Panc1 (cell line): ENCODE results near the gene OTUD4. TPM values are rescaled to one million over a fixed set of nuclear protein-coding genes. Genes with fewer than 3 reads are reported as not detected.

ENCODE experiments used
- ATAC-seq: fragments of 200-7000 bp; cut with Tn5 transposase; 2 replicates; pipeline ENCODE4 v1.9.1; 2020; ENCODE audit warnings: mild to moderate bottlenecking, moderate library complexity
- BruUV-seq: library from RNA; stranded (reverse); fragments of 400-500 nt; replicated peaks from 2 replicates; lab custom pipeline; 2021; lab: Mats Ljungman, UMichigan
- CTCF ChIA-PET: fragments of 300-600 bp; sonication (Branson Sonifier 250); formaldehyde crosslinking; loops from one replicate; lab custom pipeline; 2022; ENCODE audit warnings: antibody characterized with exemption; lab: Charles Lee
- POLR2A ChIA-PET: fragments of 300-600 bp; sonication (Branson Sonifier 250); formaldehyde crosslinking; loops from one replicate; lab custom pipeline; 2022; ENCODE audit warnings: antibody characterized with exemption; lab: Charles Lee
- DNase-seq: peaks from one replicate; pipeline ENCODE4 v3.0.0-alpha.2; 2010; ENCODE audit warnings: low read depth, low spot score
- H3K27ac ChIP-seq: 2 replicates; pipeline ENCODE4 v1.5.1; 2011; ENCODE audit warnings: mild to moderate bottlenecking, low read length, inconsistent platforms
- H3K27me3 ChIP-seq: fragments of 200-500 bp; sonication (Bioruptor generic); 2 replicates; pipeline ENCODE4 v1.6.0; 2014; ENCODE audit warnings: low read length, inconsistent platforms; ENCODE audit not compliant: control insufficient read depth, insufficient read depth
- H3K36me3 ChIP-seq: fragments of 200-500 bp; sonication (Bioruptor generic); 2 replicates; pipeline ENCODE4 v1.5.1; 2014; ENCODE audit warnings: inconsistent platforms, mild to moderate bottlenecking, low read length, moderate library complexity; ENCODE audit not compliant: control insufficient read depth, insufficient read depth
- H3K4me1 ChIP-seq: 2 replicates; pipeline ENCODE4 v1.5.1; 2011; ENCODE audit warnings: inconsistent platforms, mild to moderate bottlenecking, low read length, moderate library complexity; ENCODE audit not compliant: control insufficient read depth, insufficient read depth
- H3K4me3 ChIP-seq, 2 experiments: 2 replicates each; pipeline ENCODE4 v1.5.1; 2011 to 2012; ENCODE audit warnings: low read depth in 2 of 2, low read length in 2 of 2, mild to moderate bottlenecking in 2 of 2, inconsistent platforms in 1 of 2, moderate library complexity in 1 of 2
- H3K9me3 ChIP-seq: fragments of 200-500 bp; sonication (Bioruptor generic); 2 replicates; pipeline ENCODE4 v1.5.1; 2014; ENCODE audit warnings: low read depth, mild to moderate bottlenecking, inconsistent platforms, low read length, moderate library complexity; ENCODE audit not compliant: control insufficient read depth, insufficient read depth
- CTCF ChIP-seq: fragments of 450-650 bp; IDR thresholded peaks from 2 replicates; pipeline ENCODE4 v1.5.1; 2017; ENCODE audit warnings: mild to moderate bottlenecking
- POLR2AphosphoS5 ChIP-seq: IDR thresholded peaks from 2 replicates; pipeline ENCODE4 v1.6.1; 2012; ENCODE audit warnings: mild to moderate bottlenecking, low read depth, low read length, moderate library complexity
- REST ChIP-seq, 2 experiments: IDR thresholded peaks; 2 replicates each; pipeline ENCODE4 v1.6.1; 2011 to 2012; ENCODE audit warnings: low read depth in 2 of 2, control low read depth in 1 of 2, low read length in 1 of 2, mild to moderate bottlenecking in 1 of 2, moderate library complexity in 1 of 2; ENCODE audit not compliant: insufficient read depth in 1 of 2
- SIN3A ChIP-seq: IDR thresholded peaks from 2 replicates; pipeline ENCODE4 v1.6.1; 2012; ENCODE audit warnings: low read depth, mild to moderate bottlenecking, low read length, moderate library complexity, borderline replicate concordance; ENCODE audit not compliant: insufficient read depth
- TCF7L2 ChIP-seq: IDR thresholded peaks from 2 replicates; pipeline ENCODE4 v1.6.1; 2011; ENCODE audit warnings: mild to moderate bottlenecking, low read depth, low read length, inconsistent platforms
- in situ Hi-C: cut with HindIII; loops from 2 replicates; pipeline ENCODE4 v1.10.0; 2016; ENCODE audit warnings: low sequenced_read_pairs, low pct_unique_long_range_greater_than_20kb
- intact Hi-C: fragments of 100-400 bp; cut with micrococcal nuclease; formaldehyde crosslinking; loops from one replicate; pipeline ENCODE4 v1.10.0; 2022; ENCODE audit not compliant: unreplicated experiment
- total RNA-seq: library from RNA; stranded (reverse); gene quantifications from one replicate; pipeline ENCODE4 v1.2.1, GENCODE V29; 2021; ENCODE audit not compliant: unreplicated experiment

Gene OTUD4
- total RNA-seq, 1 experiment from 2014 or later = 31.5 TPM

GRCh38 chr4:145186729-145187128 is 6.3 kb upstream of the OTUD4 start:
- no peak for ATAC-seq
- no peak for DNase-seq
- BruUV-seq = no TSS peak
- Histone ChIP-seq H3K36me3 (no peaks in the 10 kb centered on the region), H3K9me3 (no peaks in the 10 kb centered on the region), H3K27me3 (no peaks in the 10 kb centered on the region), H3K4me1 (no peaks in the 10 kb centered on the region), H3K4me3 (no peak overlapping the region), H3K27ac (no peak overlapping the region)
- CTCF ChIA-PET = no interaction called here
- POLR2A ChIA-PET = no interaction called here
- in situ Hi-C loops (no loop called here), intact Hi-C loops (no loop called here)
- TF ChIP-seq POLR2AphosphoS5 = no peak
- TF ChIP-seq CTCF = no peak
- TF ChIP-seq TCF7L2 = no peak
- no peak for TF ChIP-seq SIN3A
- TF ChIP-seq REST (IDR thresholded peaks at IDR 0.05; ENCODE audit: insufficient read depth in 1 of 2, low read depth in 2 of 2, low read length in 1 of 2) = no peak

DNA sequence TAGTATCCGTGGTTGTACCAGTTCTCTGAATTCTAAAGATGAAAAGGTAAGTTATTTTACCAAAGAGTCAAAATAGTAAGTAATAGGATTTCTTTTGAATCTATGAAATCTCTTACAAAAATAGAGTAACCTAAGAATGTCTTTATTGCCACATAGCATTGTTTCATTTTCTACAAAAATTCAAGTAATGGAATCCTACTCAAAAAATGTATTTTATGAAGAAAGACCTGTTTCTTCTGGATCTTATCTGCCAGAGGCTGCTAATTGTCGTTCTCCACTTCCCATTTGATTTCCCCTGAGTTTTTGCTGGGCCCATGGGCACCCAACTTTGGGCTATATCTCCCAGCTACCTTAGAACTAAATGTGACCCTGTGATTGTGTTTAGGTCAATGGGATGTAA is 3.2 kb upstream of the OTUD4 start:
- no peaks in the 10 kb centered on the region for H3K9me3 ChIP-seq
- no peak overlapping the region for H3K27ac ChIP-seq
- 0 out of 2 replicates have a peak, but pooled peaks cover 3% of the 10 kb centered on the region for H3K36me3 ChIP-seq
- no peaks in the 10 kb centered on the region for H3K4me1 ChIP-seq
- DNase-seq (no peak), ATAC-seq (no peak)
- no TSS peak for BruUV-seq
- no peak for TF ChIP-seq REST (IDR thresholded peaks at IDR 0.05; ENCODE audit: insufficient read depth in 1 of 2, low read depth in 2 of 2, low read length in 1 of 2)
- TF ChIP-seq SIN3A = no peak
- no peak for TF ChIP-seq POLR2AphosphoS5
- TF ChIP-seq TCF7L2 = no peak
- no peak for TF ChIP-seq CTCF
- H3K4me3 ChIP-seq = no peak overlapping the region
- no peaks in the 10 kb centered on the region for H3K27me3 ChIP-seq
- ChIA-PET CTCF (no interaction called here), POLR2A (no interaction called here)
- intact Hi-C loops (no loop called here), in situ Hi-C loops (no loop called here)
